ENCODE results near the gene TRAF1.

GRCh38 chr9:120917929-120918762 is 8.4 kb downstream of the TRAF1 start:
- TF ChIP-seq POLR2AphosphoS5 (IDR thresholded peaks at IDR 0.05; ENCODE audit: low read depth, low read length) = no peak
- no peak for TF ChIP-seq CTCF (IDR thresholded peaks at IDR 0.05)

All from Panc1 (cell line).